ENCODE measurements around the gene DNAJA1.

Gene DNAJA1

GRCh38 chr9:33030285-33030684, 5.2 kb downstream of the DNAJA1 start:
- Histone ChIP-seq H4K8ac (ENCODE audit: low read depth, low read length) (no peak overlapping the region), H3K79me1 (ENCODE audit: low read length) (peaks cover 12% of the 10 kb centered on the region), H4K5ac (ENCODE audit: low read length) (no peak overlapping the region), H3K36me3 (ENCODE audit: control insufficient read depth, insufficient read depth, low read length) (peaks cover 12% of the 10 kb centered on the region), H3K56ac (ENCODE audit: low read length) (no peak overlapping the region), H2BK15ac (replicated peaks; ENCODE audit: low read depth) (no peak overlapping the region), H3K23ac (ENCODE audit: low read length) (no peak overlapping the region), H3K18ac (ENCODE audit: low read length) (no peak overlapping the region), H3K9ac (ENCODE audit: low read length) (no peak overlapping the region), H3K27me3 (ENCODE audit: insufficient read depth, low read length, poor library complexity) (no peaks in the 10 kb centered on the region), H3K4ac (ENCODE audit: low read depth, low read length) (no peak overlapping the region), H3K79me2 (ENCODE audit: control insufficient read depth, insufficient read depth, low read length) (peaks cover 60% of the 10 kb centered on the region), H2BK5ac (ENCODE audit: low read length) (no peak overlapping the region), H3K4me3 (ENCODE audit: low read length) (no peak overlapping the region), H3K27ac (ENCODE audit: low read depth, low read length) (no peak overlapping the region), H3K4me1 (ENCODE audit: control insufficient read depth, low read depth, low read length) (no peaks in the 10 kb centered on the region), H2BK120ac (ENCODE audit: low read depth, low read length) (no peak overlapping the region), H3K4me2 (ENCODE audit: low read length) (no peak overlapping the region), H2AK5ac (ENCODE audit: low read length) (no peak overlapping the region)
- no peak for DNase-seq
- WGBS (ENCODE audit: extremely low coverage, insufficient coverage, low lambda C conversion rate): 100% methylated on average over 1 of the region's 5 CpGs

- Histone ChIP-seq H2BK15ac (replicated peaks; ENCODE audit: low read depth) (no peak overlapping the region), H3K4ac (ENCODE audit: low read depth, low read length) (no peak overlapping the region), H3K4me1 (ENCODE audit: control insufficient read depth, low read depth, low read length) (no peaks in the 10 kb centered on the region), H2AK5ac (ENCODE audit: low read length) (no peak overlapping the region), H3K79me1 (ENCODE audit: low read length) (peaks cover 12% of the 10 kb centered on the region), H3K36me3 (ENCODE audit: control insufficient read depth, insufficient read depth, low read length) (peaks cover 14% of the 10 kb centered on the region), H3K56ac (ENCODE audit: low read length) (no peak overlapping the region), H3K79me2 (ENCODE audit: control insufficient read depth, insufficient read depth, low read length) (peaks cover 42% of the 10 kb centered on the region), H2BK5ac (ENCODE audit: low read length) (no peak overlapping the region), H3K27ac (ENCODE audit: low read depth, low read length) (no peak overlapping the region), H4K5ac (ENCODE audit: low read length) (no peak overlapping the region), H4K8ac (ENCODE audit: low read depth, low read length) (no peak overlapping the region), H3K4me2 (ENCODE audit: low read length) (no peak overlapping the region), H3K23ac (ENCODE audit: low read length) (no peak overlapping the region), H2BK120ac (ENCODE audit: low read depth, low read length) (no peak overlapping the region), H3K9ac (ENCODE audit: low read length) (no peak overlapping the region), H3K18ac (ENCODE audit: low read length) (no peak overlapping the region), H3K27me3 (ENCODE audit: insufficient read depth, low read length, poor library complexity) (no peaks in the 10 kb centered on the region), H3K4me3 (ENCODE audit: low read length) (no peak overlapping the region)
- DNase-seq: no peak
- no CpG with 5 or more reads among the region's 1 CpG for WGBS (ENCODE audit: extremely low coverage, insufficient coverage, low lambda C conversion rate)
Measured at GRCh38 chr9:33032292-33032691, 7.2 kb downstream of the DNAJA1 start.

GRCh38 chr9:33032865-33033264, 7.8 kb downstream of the DNAJA1 start:
- no peak for DNase-seq
- Histone ChIP-seq H2BK5ac (ENCODE audit: low read length) (no peak overlapping the region), H3K79me2 (ENCODE audit: control insufficient read depth, insufficient read depth, low read length) (peaks cover 36% of the 10 kb centered on the region), H3K4ac (ENCODE audit: low read depth, low read length) (no peak overlapping the region), H3K27ac (ENCODE audit: low read depth, low read length) (no peak overlapping the region), H3K79me1 (ENCODE audit: low read length) (peaks cover 12% of the 10 kb centered on the region), H2BK120ac (ENCODE audit: low read depth, low read length) (no peak overlapping the region), H2BK15ac (replicated peaks; ENCODE audit: low read depth) (no peak overlapping the region), H3K18ac (ENCODE audit: low read length) (no peak overlapping the region), H3K56ac (ENCODE audit: low read length) (no peak overlapping the region), H2AK5ac (ENCODE audit: low read length) (no peak overlapping the region), H3K27me3 (ENCODE audit: insufficient read depth, low read length, poor library complexity) (no peaks in the 10 kb centered on the region), H3K9ac (ENCODE audit: low read length) (no peak overlapping the region), H3K36me3 (ENCODE audit: control insufficient read depth, insufficient read depth, low read length) (peaks cover 14% of the 10 kb centered on the region), H3K4me3 (ENCODE audit: low read length) (no peak overlapping the region), H4K5ac (ENCODE audit: low read length) (no peak overlapping the region), H3K4me2 (ENCODE audit: low read length) (no peak overlapping the region), H3K4me1 (ENCODE audit: control insufficient read depth, low read depth, low read length) (no peaks in the 10 kb centered on the region), H4K8ac (ENCODE audit: low read depth, low read length) (no peak overlapping the region), H3K23ac (ENCODE audit: low read length) (no peak overlapping the region)
- no CpG with 5 or more reads among the region's 5 CpGs for WGBS (ENCODE audit: extremely low coverage, insufficient coverage, low lambda C conversion rate)

GRCh38 chr9:33040792-33041431, 15.8 kb downstream of the DNAJA1 start:
- no CpG with 5 or more reads among the region's 9 CpGs for WGBS (ENCODE audit: extremely low coverage, insufficient coverage, low lambda C conversion rate)
- Histone ChIP-seq H3K4me1 (ENCODE audit: control insufficient read depth, low read depth, low read length) (peaks cover 2% of the 10 kb centered on the region), H3K23ac (ENCODE audit: low read length) (no peak overlapping the region), H3K4me2 (ENCODE audit: low read length) (no peak overlapping the region), H3K4me3 (ENCODE audit: low read length) (no peak overlapping the region), H3K9ac (ENCODE audit: low read length) (no peak overlapping the region), H3K27me3 (ENCODE audit: insufficient read depth, low read length, poor library complexity) (no peaks in the 10 kb centered on the region), H3K79me2 (ENCODE audit: control insufficient read depth, insufficient read depth, low read length) (no peaks in the 10 kb centered on the region), H2AK5ac (ENCODE audit: low read length) (no peak overlapping the region), H3K18ac (ENCODE audit: low read length) (no peak overlapping the region), H3K4ac (ENCODE audit: low read depth, low read length) (no peak overlapping the region), H3K79me1 (ENCODE audit: low read length) (no peaks in the 10 kb centered on the region), H2BK120ac (ENCODE audit: low read depth, low read length) (no peak overlapping the region), H3K56ac (ENCODE audit: low read length) (no peak overlapping the region), H2BK5ac (ENCODE audit: low read length) (no peak overlapping the region), H3K36me3 (ENCODE audit: control insufficient read depth, insufficient read depth, low read length) (peaks cover 7% of the 10 kb centered on the region), H2BK15ac (replicated peaks; ENCODE audit: low read depth) (no peak overlapping the region), H3K27ac (ENCODE audit: low read depth, low read length) (no peak overlapping the region), H4K5ac (ENCODE audit: low read length) (no peak overlapping the region), H4K8ac (ENCODE audit: low read depth, low read length) (no peak overlapping the region)
- no peak for DNase-seq

GRCh38 chr9:33041432-33042188, 16.5 kb downstream of the DNAJA1 start:
- H3K23ac ChIP-seq (ENCODE audit: low read length): no peak overlapping the region

More at GRCh38 chr9:33041432-33042188, 16.5 kb downstream of the DNAJA1 start:
- H2AK5ac ChIP-seq (ENCODE audit: low read length): no peak overlapping the region
- H3K9ac ChIP-seq (ENCODE audit: low read length): no peak overlapping the region
- H2BK5ac ChIP-seq (ENCODE audit: low read length): no peak overlapping the region
- peaks cover 7% of the 10 kb centered on the region for H3K36me3 ChIP-seq (ENCODE audit: control insufficient read depth, insufficient read depth, low read length)
- no peak overlapping the region for H4K8ac ChIP-seq (ENCODE audit: low read depth, low read length)
- no peaks in the 10 kb centered on the region for H3K79me2 ChIP-seq (ENCODE audit: control insufficient read depth, insufficient read depth, low read length)
- no peak overlapping the region for H3K27ac ChIP-seq (ENCODE audit: low read depth, low read length)
- H3K27me3 ChIP-seq (ENCODE audit: insufficient read depth, low read length, poor library complexity): no peaks in the 10 kb centered on the region
- no peak overlapping the region for H3K4me3 ChIP-seq (ENCODE audit: low read length)
- H3K4me2 ChIP-seq (ENCODE audit: low read length): no peak overlapping the region
- H3K4ac ChIP-seq (ENCODE audit: low read depth, low read length): no peak overlapping the region
- H4K5ac ChIP-seq (ENCODE audit: low read length): no peak overlapping the region
- H2BK15ac ChIP-seq (replicated peaks; ENCODE audit: low read depth): no peak overlapping the region
- DNase-seq: no peak
- H3K18ac ChIP-seq (ENCODE audit: low read length): no peak overlapping the region
- no peak overlapping the region for H2BK120ac ChIP-seq (ENCODE audit: low read depth, low read length)
- no CpG with 5 or more reads among the region's 10 CpGs for WGBS (ENCODE audit: extremely low coverage, insufficient coverage, low lambda C conversion rate)
- H3K79me1 ChIP-seq (ENCODE audit: low read length): no peaks in the 10 kb centered on the region
- peaks cover 2% of the 10 kb centered on the region for H3K4me1 ChIP-seq (ENCODE audit: control insufficient read depth, low read depth, low read length)
- no peak overlapping the region for H3K56ac ChIP-seq (ENCODE audit: low read length)
